ENCODE measurements around the gene MEGF11. TPM values are rescaled to one million over a fixed set of nuclear protein-coding genes. Genes with fewer than 3 reads are reported as not detected.

Gene MEGF11
- total RNA-seq, 1 experiment from 2014 or later, result 0.09 TPM

DNA sequence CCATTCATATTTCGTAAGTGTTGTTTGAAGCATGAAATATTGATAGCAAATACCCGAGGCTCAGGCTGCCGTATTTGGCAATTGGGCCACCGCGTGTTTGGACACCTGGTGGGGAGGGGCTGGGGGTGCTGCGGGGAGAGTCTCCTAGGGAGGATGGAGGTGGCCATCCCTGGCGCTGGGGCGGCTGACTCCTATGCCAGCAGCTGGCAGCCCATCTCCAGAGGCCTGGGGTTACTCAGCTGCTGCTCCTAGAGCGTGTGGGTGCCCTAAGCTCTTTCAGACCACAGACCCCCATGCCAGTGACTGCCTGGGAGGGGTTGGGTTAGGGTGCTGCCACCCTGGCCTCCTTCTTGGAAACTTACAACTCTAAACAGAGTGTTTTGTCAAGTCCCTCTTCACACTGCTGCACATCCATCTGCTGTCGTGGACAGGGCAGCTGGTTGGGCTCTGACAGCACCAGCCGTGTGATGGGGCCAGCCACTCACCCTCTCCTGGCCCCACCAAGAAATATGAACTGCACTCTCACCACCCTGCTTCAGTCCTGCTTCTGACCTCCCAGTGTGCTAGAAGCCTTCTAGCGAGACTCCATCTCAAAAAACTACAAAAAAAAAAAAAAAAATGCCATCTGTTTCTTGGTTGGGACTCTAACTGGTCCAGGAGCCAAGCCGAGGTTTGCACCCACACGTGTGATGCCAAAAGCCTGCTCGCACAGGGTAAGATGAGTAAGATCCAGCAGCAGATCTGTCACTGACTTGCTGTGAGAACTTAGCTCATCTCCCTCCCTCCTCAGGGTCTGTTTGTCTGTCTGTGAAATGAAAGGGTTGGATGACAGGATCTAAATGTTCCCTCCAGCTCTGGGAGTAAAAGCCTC is 156.2 kb downstream of the MEGF11 start:
- BruUV-seq (replicated peaks), result no TSS peak
- CTCF ChIA-PET, result no interaction called here
- POLR2A ChIA-PET, result no interaction called here
- H3K9me3 Mint-ChIP-seq (ENCODE audit: unreplicated experiment), result no peaks in the 10 kb centered on the region
- no peaks in the 10 kb centered on the region for H3K4me1 Mint-ChIP-seq (ENCODE audit: insufficient read depth, unreplicated experiment)
- intact Hi-C loops (cut with micrococcal nuclease), result no loop called here
- H3K4me3 Mint-ChIP-seq (ENCODE audit: unreplicated experiment), result no peak overlapping the region
- no peaks in the 10 kb centered on the region for H3K36me3 Mint-ChIP-seq (ENCODE audit: insufficient read depth, unreplicated experiment)
- peaks cover 73% of the 10 kb centered on the region for H3K27me3 Mint-ChIP-seq (ENCODE audit: insufficient read depth, unreplicated experiment)
- no peak overlapping the region for H3K27ac Mint-ChIP-seq (ENCODE audit: low read depth, unreplicated experiment)
- TF ChIP-seq CTCF (IDR thresholded peaks at IDR 0.05; ENCODE audit: unreplicated experiment), result no peak
- DNase-seq (ENCODE audit: unreplicated experiment), result no peak

- intact Hi-C loops (cut with micrococcal nuclease), result no loop called here
- TF ChIP-seq CTCF (IDR thresholded peaks at IDR 0.05; ENCODE audit: unreplicated experiment), result no peak
- CTCF ChIA-PET, result interaction anchor here (0.6 kb wide), 1 partner anchor 28 kb away, joined by 3 read pairs; no protein-coding TSS in a partner anchor
- no peak overlapping the region for H3K27ac Mint-ChIP-seq (ENCODE audit: low read depth, unreplicated experiment)
- no peak for DNase-seq (ENCODE audit: unreplicated experiment)
- no TSS peak for BruUV-seq (replicated peaks)
- no peaks in the 10 kb centered on the region for H3K9me3 Mint-ChIP-seq (ENCODE audit: unreplicated experiment)
- H3K27me3 Mint-ChIP-seq (ENCODE audit: insufficient read depth, unreplicated experiment), result peaks cover 67% of the 10 kb centered on the region
- POLR2A ChIA-PET, result no interaction called here
- no peaks in the 10 kb centered on the region for H3K4me1 Mint-ChIP-seq (ENCODE audit: insufficient read depth, unreplicated experiment)
- H3K4me3 Mint-ChIP-seq (ENCODE audit: unreplicated experiment), result no peak overlapping the region
- no peaks in the 10 kb centered on the region for H3K36me3 Mint-ChIP-seq (ENCODE audit: insufficient read depth, unreplicated experiment)
Measured at GRCh38 chr15:66096688-66097058, 156.9 kb downstream of the MEGF11 start.

- H3K9me3 Mint-ChIP-seq (ENCODE audit: unreplicated experiment), result no peaks in the 10 kb centered on the region
- no peaks in the 10 kb centered on the region for H3K36me3 Mint-ChIP-seq (ENCODE audit: insufficient read depth, unreplicated experiment)
- BruUV-seq (replicated peaks), result no TSS peak
- peaks cover 61% of the 10 kb centered on the region for H3K27me3 Mint-ChIP-seq (ENCODE audit: insufficient read depth, unreplicated experiment)
- no peaks in the 10 kb centered on the region for H3K4me1 Mint-ChIP-seq (ENCODE audit: insufficient read depth, unreplicated experiment)
- DNase-seq (ENCODE audit: unreplicated experiment), result no peak
- ChIA-PET CTCF (interaction anchor here (0.6 kb wide), 1 partner anchor 28 kb away, joined by 3 read pairs; no protein-coding TSS in a partner anchor), POLR2A (no interaction called here)
- H3K27ac Mint-ChIP-seq (ENCODE audit: low read depth, unreplicated experiment), result no peak overlapping the region
- H3K4me3 Mint-ChIP-seq (ENCODE audit: unreplicated experiment), result no peak overlapping the region
- TF ChIP-seq CTCF (IDR thresholded peaks at IDR 0.05; ENCODE audit: unreplicated experiment), result no peak
- intact Hi-C loops (cut with micrococcal nuclease), result no loop called here
Measured at GRCh38 chr15:66095871-66096687, 157.5 kb downstream of the MEGF11 start.

- intact Hi-C loops (cut with micrococcal nuclease), result no loop called here
- H3K9me3 Mint-ChIP-seq (ENCODE audit: unreplicated experiment), result no peaks in the 10 kb centered on the region
- no peak overlapping the region for H3K4me3 Mint-ChIP-seq (ENCODE audit: unreplicated experiment)
- H3K27me3 Mint-ChIP-seq (ENCODE audit: insufficient read depth, unreplicated experiment), result peaks cover 55% of the 10 kb centered on the region
- DNase-seq (ENCODE audit: unreplicated experiment), result no peak
- H3K36me3 Mint-ChIP-seq (ENCODE audit: insufficient read depth, unreplicated experiment), result no peaks in the 10 kb centered on the region
- TF ChIP-seq CTCF (IDR thresholded peaks at IDR 0.05; ENCODE audit: unreplicated experiment), result no peak
- H3K4me1 Mint-ChIP-seq (ENCODE audit: insufficient read depth, unreplicated experiment), result no peaks in the 10 kb centered on the region
- ChIA-PET POLR2A (interaction anchor here (0.7 kb wide), 1 partner anchor 31 kb away, joined by 5 read pairs; no protein-coding TSS in a partner anchor), CTCF (interaction anchor here (0.7 kb wide), 1 partner anchor 156 kb away, joined by 3 read pairs; no protein-coding TSS in a partner anchor)
- no TSS peak for BruUV-seq (replicated peaks)
- H3K27ac Mint-ChIP-seq (ENCODE audit: low read depth, unreplicated experiment), result no peak overlapping the region
Measured at GRCh38 chr15:66094331-66094730, 159.2 kb downstream of the MEGF11 start.
